ENCODE data around the gene COL6A2.

Gene COL6A2

DNA sequence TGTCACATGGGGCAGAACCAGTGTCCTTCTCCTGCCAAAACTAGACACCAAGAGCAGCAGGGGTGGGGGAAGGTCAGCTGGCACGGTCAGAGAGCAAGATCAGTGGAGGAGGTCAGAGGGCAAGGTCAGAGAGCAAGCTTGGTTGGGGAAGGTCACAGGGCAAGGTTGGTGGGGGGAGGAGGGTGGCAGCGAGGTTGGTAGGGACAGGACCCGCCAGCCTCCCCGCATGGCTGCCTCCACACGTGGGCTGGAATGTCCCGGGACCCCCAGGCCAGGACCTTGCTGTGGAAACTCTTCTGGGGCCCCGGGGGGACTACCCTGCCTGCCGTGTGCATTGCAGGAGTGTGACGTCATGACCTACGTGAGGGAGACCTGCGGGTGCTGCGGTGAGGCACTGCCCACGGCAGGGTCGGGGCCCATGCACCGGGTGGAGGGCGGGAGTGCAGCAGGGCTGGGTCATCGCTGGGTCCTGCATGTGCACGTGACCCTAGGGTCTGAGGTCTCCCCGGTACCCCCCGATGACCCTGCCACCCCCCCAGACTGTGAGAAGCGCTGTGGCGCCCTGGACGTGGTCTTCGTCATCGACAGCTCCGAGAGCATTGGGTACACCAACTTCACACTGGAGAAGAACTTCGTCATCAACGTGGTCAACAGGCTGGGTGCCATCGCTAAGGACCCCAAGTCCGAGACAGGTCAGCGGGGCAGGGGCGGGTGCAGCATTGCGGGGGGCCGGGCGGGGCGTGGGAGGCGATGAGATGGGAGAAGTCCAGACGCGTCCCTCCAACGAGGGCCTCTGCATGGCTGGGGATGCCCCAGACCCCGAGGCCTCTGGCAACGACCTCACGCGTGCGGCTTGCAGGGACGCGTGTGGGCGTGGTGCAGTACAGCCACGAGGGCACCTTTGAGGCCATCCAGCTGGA lies 27.3 kb downstream of the COL6A2 start:
- peak overlapping the region in 1 of 2 donors; percentile 13 for H3K27ac ChIP-seq
- no peak overlapping the region for H3K4me3 ChIP-seq
- no peak for TF ChIP-seq CTCF (IDR thresholded peaks at IDR 0.05)
- DNase-seq (ENCODE audit: low spot score): peak; percentile 70

DNA sequence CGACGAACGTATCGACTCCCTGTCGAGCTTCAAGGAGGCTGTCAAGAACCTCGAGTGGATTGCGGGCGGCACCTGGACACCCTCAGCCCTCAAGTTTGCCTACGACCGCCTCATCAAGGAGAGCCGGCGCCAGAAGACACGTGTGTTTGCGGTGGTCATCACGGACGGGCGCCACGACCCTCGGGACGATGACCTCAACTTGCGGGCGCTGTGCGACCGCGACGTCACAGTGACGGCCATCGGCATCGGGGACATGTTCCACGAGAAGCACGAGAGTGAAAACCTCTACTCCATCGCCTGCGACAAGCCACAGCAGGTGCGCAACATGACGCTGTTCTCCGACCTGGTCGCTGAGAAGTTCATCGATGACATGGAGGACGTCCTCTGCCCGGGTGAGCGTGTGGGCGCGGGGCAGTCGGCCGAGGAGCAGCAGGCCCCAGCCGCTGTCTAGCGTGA lies 28.0 kb downstream of the COL6A2 start:
- Histone ChIP-seq H3K27ac (peak overlapping the region in 1 of 2 donors; percentile 0), H3K4me3 (no peak overlapping the region)
- DNase-seq (ENCODE audit: low spot score): peak; percentile 72
- TF ChIP-seq CTCF (IDR thresholded peaks at IDR 0.05): no peak

DNA sequence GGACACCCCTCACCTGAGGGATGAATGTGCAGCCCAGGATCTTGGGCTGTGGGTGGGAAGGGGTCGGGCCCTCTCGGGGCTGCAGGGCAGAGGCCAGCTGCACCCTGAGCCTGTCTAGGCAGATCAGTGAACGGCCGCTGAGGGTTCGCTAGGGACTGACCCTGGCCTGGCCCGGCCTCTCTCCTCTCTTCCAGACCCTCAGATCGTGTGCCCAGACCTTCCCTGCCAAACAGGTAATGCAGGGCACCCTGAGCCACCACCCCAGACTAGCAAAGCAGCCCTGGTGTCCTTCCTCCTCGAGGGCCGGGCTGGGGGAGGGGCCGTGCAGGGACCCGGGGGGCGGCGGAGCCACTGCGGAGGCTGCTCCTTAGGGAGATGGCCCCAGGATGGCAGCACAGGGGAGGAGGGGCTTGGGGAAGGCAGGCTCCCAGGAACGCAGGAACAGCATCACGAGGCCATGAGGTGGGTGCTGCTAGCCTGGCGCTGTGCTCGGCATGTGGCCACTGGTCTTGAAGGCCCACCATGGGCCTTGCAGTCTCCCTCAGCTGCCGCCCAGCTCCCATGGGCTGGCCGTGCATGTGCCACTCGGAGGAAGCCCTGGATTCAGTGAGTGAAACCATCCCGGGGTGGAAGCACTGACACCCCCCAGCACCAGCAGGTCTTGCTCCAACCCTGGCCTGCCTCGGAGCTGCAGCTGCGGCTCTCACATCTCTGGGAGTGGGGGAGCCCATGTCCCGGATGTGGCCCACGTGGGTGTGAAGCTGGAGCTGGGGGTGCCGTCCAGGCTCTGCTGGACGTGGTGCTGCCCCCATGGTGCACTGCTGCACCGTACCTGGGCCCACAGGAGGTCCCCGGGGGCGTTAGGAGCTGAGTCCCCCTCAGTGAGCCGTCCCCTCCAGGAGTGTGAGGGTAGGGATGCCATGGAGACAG lies 28.7 kb downstream of the COL6A2 start:
- peak overlapping the region in 1 of 2 donors; percentile 0 for H3K27ac ChIP-seq
- peak; percentile 73 for DNase-seq (ENCODE audit: low spot score)
- TF ChIP-seq CTCF (IDR thresholded peaks at IDR 0.05): no peak

DNA sequence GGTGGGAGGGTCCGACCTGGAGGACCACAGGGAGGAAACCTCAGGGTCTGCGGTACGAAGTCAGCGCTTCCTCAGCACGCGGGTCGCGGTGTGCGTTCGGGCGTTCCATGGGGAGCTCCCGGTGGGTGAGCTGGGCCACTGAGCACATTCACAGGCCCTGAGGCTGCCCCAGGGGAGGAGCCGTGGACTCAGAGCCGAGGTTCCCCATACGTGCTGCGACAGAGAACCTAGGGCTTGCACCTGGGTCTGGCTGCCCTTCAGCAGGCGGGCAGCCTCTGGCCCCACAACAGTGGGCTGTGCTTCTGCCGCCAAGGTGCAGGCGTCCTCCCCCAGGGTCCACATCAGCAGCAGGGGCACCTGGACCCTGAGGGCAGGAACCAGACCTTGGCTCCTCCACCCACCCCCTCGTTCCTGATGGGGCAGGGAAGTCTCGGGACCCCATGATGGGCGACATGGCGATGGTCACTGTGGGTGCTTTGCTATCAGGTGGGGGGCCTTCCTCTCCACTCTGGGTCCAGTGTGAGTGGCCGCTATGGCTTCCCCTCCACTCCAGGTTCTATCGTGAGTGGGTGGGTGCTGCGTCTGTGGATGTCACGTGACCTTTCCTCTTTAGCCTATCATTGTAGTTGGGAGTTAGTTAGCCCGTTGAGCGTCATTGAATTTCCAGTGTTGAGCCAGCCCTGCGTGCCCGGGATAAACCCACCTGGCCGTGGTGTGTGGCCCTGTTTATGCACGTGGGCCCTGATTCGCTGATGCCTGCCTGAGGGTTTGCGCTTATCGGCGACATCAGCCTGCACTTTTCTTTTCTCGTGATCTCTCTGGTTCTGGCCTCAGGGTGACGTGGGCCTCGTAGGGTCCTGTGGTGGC lies 29.6 kb downstream of the COL6A2 start:
- peak; percentile 75 for DNase-seq (ENCODE audit: low spot score)
- Histone ChIP-seq H3K27ac (no peak overlapping the region), H3K4me3 (no peak overlapping the region)
- no peak for TF ChIP-seq CTCF (IDR thresholded peaks at IDR 0.05)

More for the DNA sequence above, 28.7 kb downstream of the COL6A2 start:
- no peak overlapping the region for H3K4me3 ChIP-seq

DNA sequence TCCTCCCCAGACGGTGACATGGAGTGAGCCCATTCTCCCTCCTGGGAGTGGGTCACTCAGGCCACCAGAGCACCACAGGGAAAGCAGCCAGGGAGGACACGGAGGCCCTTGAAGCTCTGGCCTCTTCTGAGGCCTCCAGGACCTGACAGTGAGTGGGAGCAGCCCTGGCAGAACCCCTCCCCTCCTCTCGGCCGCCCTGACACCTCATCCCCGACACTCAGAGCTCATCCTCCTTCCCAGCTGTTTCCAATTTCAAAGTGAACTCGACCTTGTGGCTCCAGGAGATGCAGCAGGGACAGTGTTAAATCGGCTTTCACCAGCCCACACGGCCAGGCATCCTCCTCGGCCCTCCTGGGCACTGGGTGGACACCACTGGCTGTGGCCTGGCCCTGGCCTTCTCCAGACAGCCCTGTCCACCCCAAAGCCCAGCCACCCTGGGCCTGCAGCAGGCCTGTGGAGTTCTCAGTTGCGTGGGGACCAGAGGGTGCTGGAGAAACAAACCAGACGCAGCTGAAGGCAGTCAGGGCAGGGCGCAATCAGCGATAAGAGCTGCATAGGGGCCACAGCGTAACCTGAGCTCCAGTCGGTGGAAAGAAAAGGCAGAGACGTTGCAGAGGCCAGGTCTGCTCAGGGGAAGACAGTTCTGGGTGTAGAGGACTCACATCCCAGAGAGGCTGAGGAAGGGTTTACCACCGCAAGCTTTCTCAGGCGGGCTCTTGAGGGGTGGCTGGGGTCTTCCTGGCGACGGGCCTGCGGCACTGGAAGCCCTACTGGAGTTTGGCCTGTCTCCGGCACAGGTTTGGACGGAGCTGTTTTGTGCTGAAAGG lies 30.4 kb downstream of the COL6A2 start:
- no peak for DNase-seq (ENCODE audit: low spot score)
- H3K27ac ChIP-seq: no peak overlapping the region

More for the DNA sequence above, 30.4 kb downstream of the COL6A2 start:
- no peak overlapping the region for H3K4me3 ChIP-seq
- TF ChIP-seq CTCF (IDR thresholded peaks at IDR 0.05): no peak

All from coronary artery (tissue), 2 donors.